T-helper 17 cell (primary cell): Measurements from ENCODE around the gene TANGO2. TPM values are rescaled to one million over a fixed set of nuclear protein-coding genes. Genes with fewer than 3 reads are reported as not detected.

Source experiments
- ATAC-seq: fragments of 150-1000 bp; cut with Tn5 transposase; 2 replicates; pipeline ENCODE4 v1.10.0; 2021; ENCODE audit warnings: mild to moderate bottlenecking, moderate library complexity
- DNase-seq, 3 donors: peaks; one replicate each; pipeline versions ENCODE4 v3.0.0 to v3.0.0-alpha.2; 2020 to 2021
- H3K9me3 ChIP-seq: one replicate; pipeline ENCODE4 v1.7.0; 2013; ENCODE audit warnings: low read length, mild to moderate bottlenecking; ENCODE audit not compliant: control insufficient read depth, poor library complexity, severe bottlenecking
- H3K27ac Mint-ChIP-seq: one replicate; pipeline ENCODE4 v1.8.0; 2022; ENCODE audit warnings: mild to moderate bottlenecking, moderate library complexity, mixed read lengths
- H3K27me3 Mint-ChIP-seq: one replicate; pipeline ENCODE4 v1.8.0; 2022; ENCODE audit warnings: mixed read lengths
- H3K36me3 Mint-ChIP-seq: one replicate; pipeline ENCODE4 v1.8.0; 2022; ENCODE audit warnings: low read depth, mixed read lengths
- H3K4me1 Mint-ChIP-seq: one replicate; pipeline ENCODE4 v1.8.0; 2022; ENCODE audit warnings: mild to moderate bottlenecking, mixed read lengths
- H3K4me3 Mint-ChIP-seq: one replicate; pipeline ENCODE4 v1.8.0; 2022; ENCODE audit warnings: mild to moderate bottlenecking, moderate library complexity, mixed read lengths
- total RNA-seq, 4 donors: library from RNA in 2 of 4; stranded (reverse) in 2 of 4; gene quantifications; one replicate each; pipeline ENCODE4 v1.2.3 and lab custom pipeline; 2022 to 2026

The TANGO2 gene
- total RNA-seq, 2 donors from 2014 or later, result 31.7 to 44.3 TPM

DNA sequence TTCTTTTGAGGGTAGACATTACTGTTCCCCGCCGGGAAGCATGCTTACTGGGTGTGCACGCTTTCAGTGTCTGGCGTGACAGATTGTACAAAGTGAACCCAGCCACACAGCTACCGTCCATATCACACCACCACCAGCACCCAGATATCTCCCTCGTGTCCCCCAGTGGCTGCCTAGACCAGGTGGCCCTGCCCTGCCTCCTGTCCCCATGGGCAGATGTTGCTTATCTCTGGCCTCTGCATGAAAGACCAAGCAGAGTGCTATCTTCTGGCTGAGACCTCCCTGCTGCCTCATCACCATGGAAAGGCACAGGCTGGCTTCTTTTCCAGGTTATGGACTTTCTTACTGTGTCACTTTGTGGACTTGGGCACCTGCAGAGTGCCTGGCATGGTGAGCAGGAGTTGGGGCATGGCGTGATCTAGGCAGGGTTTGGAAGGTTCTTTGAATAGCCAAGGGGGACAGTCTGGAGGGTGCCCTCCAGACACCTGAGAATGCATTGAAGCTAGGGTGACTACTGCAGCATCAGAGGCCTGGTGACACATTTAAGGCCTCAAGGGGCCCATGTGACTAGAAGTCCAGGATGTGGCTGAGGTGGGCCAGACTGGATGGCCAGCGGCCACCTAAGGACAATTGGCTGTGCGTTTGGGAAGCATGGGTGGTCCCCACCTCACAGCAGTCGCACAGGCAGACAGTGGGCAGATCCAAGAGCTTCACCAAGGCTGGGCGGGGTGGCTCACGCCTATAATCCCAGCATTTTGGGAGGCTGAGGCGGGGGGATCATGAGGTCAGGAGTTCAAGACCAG lies 4.7 kb downstream of the TANGO2 start:
- no peaks in the 10 kb centered on the region for H3K36me3 Mint-ChIP-seq
- peaks cover 31% of the 10 kb centered on the region for H3K4me1 Mint-ChIP-seq
- ATAC-seq (no peak), DNase-seq (no peak)
- H3K27ac Mint-ChIP-seq, result no peak overlapping the region
- no peak overlapping the region for H3K4me3 Mint-ChIP-seq
- no peaks in the 10 kb centered on the region for H3K9me3 ChIP-seq
- H3K27me3 Mint-ChIP-seq, result no peaks in the 10 kb centered on the region

DNA sequence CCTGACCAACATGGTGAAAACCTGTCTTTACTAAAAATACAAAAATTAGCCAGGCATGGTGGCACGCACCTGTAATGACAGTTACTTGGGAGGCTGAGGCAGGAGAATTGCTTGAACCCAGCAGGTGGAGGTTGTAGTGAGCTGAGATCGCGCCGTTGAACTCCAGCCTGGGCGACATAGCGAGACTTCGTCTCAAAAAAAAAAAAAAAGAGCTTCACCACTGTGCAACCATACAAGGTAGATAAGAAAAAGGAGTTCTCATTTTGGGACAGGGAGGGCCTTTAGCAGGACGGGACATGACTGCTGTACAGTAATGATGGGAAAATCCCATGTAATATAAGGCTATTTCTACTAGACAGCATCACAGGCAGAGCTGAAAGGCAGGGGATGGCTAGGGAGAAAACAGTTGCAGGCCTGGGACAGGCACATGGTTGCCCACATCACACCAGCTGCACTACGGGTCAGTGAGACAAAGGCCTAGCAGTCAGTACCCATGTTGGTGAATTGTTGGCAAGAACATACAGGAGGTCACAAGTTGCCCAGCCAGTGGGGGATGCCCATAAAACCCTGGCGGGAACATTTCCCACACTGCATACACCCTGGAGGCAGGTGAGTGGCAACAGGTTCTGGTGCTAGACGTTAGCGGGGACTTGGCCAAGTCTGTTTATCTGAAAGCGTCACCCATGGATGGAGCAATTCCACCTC lies 5.4 kb downstream of the TANGO2 start:
- Mint-ChIP-seq H3K4me1 (peaks cover 31% of the 10 kb centered on the region), H3K27me3 (no peaks in the 10 kb centered on the region), H3K27ac (peak overlapping the region; percentile 78), H3K4me3 (no peak overlapping the region), H3K36me3 (no peaks in the 10 kb centered on the region)
- H3K9me3 ChIP-seq, result no peaks in the 10 kb centered on the region
- no peak for DNase-seq
- no peak for ATAC-seq

DNA sequence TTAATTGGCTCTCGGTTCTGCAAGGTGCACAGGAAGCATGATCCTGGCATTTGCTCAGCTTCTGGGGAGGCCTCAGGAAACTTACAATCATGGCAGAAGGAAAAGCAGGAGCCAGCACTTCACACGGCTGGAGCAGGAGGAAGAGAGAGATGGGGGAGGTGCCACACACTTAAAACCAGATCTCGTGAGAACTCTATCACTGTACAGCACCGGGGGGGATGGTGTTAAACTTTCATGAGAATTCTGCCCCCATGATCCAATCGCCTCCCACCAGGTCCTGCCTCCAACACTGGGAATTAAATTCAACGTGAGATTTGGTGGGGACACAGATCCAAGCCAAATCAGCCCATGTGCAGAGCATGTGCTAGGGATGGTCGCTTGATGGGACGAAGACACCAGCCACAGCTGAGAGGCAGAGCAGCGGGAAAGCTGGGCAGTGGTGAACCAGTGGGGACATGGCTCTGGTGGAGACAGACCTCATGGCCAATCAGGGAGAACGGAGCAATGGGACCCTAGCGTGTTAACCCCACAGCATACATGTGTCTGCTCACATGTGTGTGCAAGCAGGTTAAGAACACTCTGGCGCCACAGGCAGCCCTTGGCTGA lies 6.2 kb downstream of the TANGO2 start:
- no peak for DNase-seq
- H3K9me3 ChIP-seq, result no peaks in the 10 kb centered on the region
- no peak for ATAC-seq
- no peaks in the 10 kb centered on the region for H3K36me3 Mint-ChIP-seq
- H3K4me1 Mint-ChIP-seq, result peaks cover 33% of the 10 kb centered on the region
- peak overlapping the region; percentile 78 for H3K27ac Mint-ChIP-seq
- no peaks in the 10 kb centered on the region for H3K27me3 Mint-ChIP-seq
- no peak overlapping the region for H3K4me3 Mint-ChIP-seq

DNA sequence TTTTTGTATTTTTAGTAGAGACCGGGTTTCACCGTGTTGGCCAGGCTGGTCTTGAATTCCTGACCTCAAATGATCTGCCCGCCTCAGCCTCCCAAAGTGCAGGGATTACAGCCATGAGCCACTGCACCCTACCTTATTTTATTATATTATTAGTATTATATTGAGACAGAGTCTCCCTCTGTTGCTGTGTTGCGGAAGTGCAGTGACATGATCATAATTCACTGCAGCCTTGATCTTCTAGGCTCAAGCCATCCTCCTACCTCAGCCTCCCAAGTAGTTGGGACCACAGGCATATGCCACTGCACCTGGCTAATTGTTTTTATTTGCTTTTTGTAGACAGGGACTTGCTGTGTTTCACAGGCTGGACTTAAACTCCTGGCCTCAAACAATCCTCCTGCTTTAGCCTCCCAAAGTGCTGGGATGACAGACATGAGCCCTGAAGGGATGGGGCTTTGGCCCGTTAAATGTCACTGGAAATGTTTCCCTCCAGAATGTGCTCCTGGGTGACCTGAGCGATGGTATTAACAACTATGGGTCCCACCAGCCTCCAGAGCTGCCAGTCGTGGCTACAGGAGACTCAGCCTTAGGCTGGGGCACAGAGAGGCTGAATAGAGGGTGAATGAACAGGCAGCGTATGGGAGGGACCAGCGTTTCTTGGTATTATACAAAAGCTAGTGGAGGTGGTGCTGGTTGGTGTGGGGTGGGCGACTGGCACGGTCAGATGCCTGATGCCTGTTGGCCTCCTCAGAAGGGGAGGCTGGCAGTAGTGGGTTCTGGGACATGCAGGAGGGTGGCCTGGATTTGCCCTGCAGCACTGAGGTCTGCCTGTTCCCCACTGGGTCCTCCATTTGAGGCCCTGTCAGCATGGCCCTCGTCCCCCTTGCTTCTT lies 7.3 kb downstream of the TANGO2 start:
- ATAC-seq, result no peak
- no peak overlapping the region for H3K27ac Mint-ChIP-seq
- no peak for DNase-seq
- no peaks in the 10 kb centered on the region for H3K36me3 Mint-ChIP-seq
- H3K4me3 Mint-ChIP-seq, result no peak overlapping the region
- no peaks in the 10 kb centered on the region for H3K27me3 Mint-ChIP-seq
- no peaks in the 10 kb centered on the region for H3K9me3 ChIP-seq
- H3K4me1 Mint-ChIP-seq, result peaks cover 33% of the 10 kb centered on the region

DNA sequence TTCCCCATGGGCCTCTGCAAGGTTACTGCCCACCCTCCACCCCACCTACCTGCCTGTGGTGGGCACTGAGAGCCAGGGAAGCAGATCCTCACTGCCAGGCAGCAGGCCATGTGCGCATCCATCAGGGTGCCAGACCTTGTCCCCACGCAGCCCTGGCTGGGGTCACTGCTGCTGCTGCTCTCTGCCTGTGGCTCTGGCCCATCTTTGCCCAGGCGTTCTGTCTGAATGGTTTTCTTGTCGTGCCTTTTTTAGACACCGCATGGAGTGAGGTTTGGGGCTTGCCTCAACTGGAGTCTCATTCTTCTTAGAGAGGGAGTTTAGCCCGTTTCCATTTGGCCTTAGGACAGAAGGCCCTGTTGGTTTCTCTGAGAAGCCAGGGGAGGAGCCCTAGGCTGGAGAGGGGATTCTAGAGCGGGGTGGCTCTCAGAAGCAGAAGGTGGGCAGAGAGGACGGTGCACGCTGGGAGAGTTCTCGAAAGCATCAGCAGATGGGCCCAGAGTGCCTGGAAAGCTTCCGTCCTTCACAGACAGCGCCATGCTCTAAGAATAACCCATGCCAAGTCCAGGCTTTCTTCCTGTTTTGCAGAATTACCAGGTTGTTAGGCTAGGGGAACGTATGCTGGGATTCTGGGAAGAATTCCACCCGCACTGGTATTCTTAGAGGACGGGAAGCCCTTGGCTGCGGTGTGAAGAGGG lies 8.1 kb downstream of the TANGO2 start:
- DNase-seq (no peak), ATAC-seq (no peak)
- H3K9me3 ChIP-seq, result no peaks in the 10 kb centered on the region
- Mint-ChIP-seq H3K27ac (no peak overlapping the region), H3K27me3 (no peaks in the 10 kb centered on the region), H3K36me3 (no peaks in the 10 kb centered on the region), H3K4me1 (peaks cover 31% of the 10 kb centered on the region), H3K4me3 (no peak overlapping the region)

DNA sequence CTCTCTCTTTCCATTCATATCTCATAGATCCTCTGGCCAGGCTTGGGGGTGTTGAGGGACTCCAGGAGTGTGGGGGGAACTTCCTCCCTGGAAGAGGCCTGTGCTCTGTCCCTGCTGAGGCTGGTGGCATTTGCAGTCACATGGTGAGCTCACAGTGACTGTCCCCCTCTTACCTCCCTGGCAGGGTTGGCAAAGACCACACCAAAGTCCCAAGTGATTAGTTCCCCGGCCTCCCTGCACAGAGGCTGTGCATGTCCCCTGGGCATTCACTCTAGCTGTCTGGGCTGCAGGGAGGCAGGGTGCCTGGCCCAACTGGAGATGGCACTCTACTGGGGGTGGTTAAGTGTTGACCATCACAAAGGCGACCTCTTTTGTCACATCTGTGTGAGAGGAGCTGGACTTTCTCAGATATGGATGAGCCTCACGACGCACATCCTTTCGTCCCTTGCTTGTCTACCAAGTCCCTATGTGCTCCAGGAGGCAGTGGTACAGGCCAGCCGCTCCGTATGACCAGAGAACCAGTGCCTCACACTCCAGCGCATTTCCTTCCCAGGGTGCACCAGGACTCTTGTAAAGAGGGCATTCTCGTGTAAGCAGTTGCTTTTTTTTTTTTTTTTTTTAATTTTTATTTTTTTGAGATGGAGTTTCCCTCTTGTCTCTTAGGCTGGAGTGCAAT lies 8.8 kb downstream of the TANGO2 start:
- ATAC-seq (no peak), DNase-seq (no peak)
- no peaks in the 10 kb centered on the region for H3K27me3 Mint-ChIP-seq
- H3K36me3 Mint-ChIP-seq, result no peaks in the 10 kb centered on the region
- H3K4me3 Mint-ChIP-seq, result no peak overlapping the region
- H3K9me3 ChIP-seq, result no peaks in the 10 kb centered on the region
- H3K4me1 Mint-ChIP-seq, result peaks cover 30% of the 10 kb centered on the region
- no peak overlapping the region for H3K27ac Mint-ChIP-seq

DNA sequence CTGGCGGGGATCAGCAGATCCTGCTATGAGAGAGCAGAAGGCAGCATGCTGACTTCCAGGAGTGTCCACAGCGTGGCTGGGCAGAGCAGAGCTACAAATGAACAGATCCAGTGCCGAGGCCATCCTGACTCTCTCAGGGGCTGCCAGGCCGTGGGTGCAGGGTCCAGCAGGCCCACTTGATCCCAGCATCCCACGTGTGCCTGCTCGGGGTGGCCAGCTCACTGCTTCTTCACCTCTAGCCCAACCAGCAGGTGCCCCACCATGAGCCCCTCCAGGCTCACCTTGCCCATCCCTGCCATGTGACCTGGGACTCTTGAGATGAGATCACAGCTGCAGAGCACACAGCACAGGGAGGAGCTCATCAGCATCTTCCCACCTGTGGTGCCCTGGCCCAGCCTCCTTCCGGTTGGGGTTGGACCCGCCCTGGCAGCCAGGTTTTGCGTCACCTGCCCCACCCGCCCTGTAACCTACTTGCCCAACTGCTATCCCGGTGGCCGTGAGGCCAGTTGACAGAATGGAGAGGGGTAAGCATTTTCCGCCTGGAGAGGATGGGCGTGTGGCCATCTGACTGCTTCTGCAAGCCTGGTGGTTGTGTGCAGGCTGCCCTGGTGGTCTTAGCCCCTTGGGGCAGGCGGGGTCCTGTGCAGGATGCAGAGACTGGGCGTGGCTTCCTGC lies 11.0 kb downstream of the TANGO2 start:
- H3K27me3 Mint-ChIP-seq, result no peaks in the 10 kb centered on the region
- peaks cover 31% of the 10 kb centered on the region for H3K4me1 Mint-ChIP-seq
- H3K36me3 Mint-ChIP-seq, result peaks cover 2% of the 10 kb centered on the region
- ATAC-seq (peak; percentile 99), DNase-seq (peak; percentile 43 to 56 (median 52))
- no peaks in the 10 kb centered on the region for H3K9me3 ChIP-seq
- peak overlapping the region; percentile 71 for H3K27ac Mint-ChIP-seq
- peak overlapping the region; percentile 76 for H3K4me3 Mint-ChIP-seq

DNA sequence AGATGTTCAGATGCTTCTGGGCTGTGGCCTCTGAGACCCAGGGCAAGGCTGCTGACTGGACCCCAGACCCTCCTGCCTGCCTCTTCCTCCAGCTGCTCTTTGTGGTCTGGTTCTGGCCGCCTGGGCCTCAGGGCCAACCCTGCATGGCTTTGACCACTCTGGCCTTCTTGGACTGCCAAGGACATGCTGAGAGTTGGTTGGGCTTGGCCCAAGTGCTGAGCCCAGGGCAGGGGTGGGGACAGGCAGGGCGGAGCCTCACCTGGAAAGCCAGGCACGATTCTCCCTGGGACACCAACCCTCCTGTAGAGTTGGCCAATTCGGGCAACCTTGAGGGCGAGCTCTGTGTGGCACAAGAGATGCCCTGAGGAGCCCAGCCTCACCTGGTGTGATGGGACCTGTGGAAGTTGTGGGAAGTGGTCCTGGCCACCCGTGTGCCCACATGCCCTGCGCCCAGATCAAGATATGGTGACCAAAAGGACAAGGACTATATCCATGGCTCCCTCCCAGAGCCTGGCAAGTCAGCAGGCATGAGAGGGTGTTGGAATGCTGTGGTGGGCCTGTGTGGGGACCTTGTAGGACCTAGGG lies 11.6 kb downstream of the TANGO2 start:
- no peaks in the 10 kb centered on the region for H3K9me3 ChIP-seq
- peak overlapping the region; percentile 71 for H3K27ac Mint-ChIP-seq
- peaks cover 2% of the 10 kb centered on the region for H3K36me3 Mint-ChIP-seq
- H3K4me1 Mint-ChIP-seq, result peaks cover 30% of the 10 kb centered on the region
- DNase-seq, result no peak
- H3K4me3 Mint-ChIP-seq, result peak overlapping the region; percentile 76
- H3K27me3 Mint-ChIP-seq, result no peaks in the 10 kb centered on the region
- ATAC-seq, result no peak

DNA sequence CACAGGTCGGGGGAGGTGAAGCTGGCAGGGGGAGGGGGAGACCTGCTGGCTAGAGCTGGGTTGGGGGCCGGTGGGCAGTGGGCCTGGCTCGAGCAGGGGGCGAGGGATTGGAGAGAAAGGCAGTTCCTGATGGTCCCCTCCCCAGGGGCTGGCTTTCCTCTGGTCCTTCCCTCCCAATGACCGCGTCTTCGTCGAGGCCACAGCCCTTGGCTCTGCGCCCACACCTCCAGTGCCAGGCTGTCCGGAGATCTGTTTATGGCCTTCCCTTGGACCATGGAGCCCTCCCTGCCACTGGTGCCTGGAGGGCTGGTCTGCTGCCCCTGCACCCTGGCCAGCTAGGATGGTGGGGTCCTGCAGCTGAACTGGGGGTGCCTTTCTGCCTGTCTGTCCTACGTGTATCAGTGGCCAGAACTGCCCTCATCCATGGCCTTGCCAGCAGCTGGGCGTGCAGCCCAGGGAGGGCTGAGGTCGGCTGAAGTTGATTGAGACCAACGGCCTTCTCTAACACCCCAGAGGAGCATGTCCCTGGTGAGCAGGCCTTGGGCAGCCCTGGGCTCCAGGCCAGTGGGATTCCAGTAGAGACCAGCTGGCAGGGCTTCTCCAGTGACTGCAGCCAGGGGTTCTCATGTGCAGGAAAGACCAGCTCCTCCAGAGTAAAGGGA lies 12.3 kb downstream of the TANGO2 start:
- no peak overlapping the region for H3K4me3 Mint-ChIP-seq
- H3K4me1 Mint-ChIP-seq, result peaks cover 30% of the 10 kb centered on the region
- no peaks in the 10 kb centered on the region for H3K9me3 ChIP-seq
- H3K36me3 Mint-ChIP-seq, result peaks cover 2% of the 10 kb centered on the region
- peak overlapping the region; percentile 71 for H3K27ac Mint-ChIP-seq
- ATAC-seq (no peak), DNase-seq (no peak)
- no peaks in the 10 kb centered on the region for H3K27me3 Mint-ChIP-seq

DNA sequence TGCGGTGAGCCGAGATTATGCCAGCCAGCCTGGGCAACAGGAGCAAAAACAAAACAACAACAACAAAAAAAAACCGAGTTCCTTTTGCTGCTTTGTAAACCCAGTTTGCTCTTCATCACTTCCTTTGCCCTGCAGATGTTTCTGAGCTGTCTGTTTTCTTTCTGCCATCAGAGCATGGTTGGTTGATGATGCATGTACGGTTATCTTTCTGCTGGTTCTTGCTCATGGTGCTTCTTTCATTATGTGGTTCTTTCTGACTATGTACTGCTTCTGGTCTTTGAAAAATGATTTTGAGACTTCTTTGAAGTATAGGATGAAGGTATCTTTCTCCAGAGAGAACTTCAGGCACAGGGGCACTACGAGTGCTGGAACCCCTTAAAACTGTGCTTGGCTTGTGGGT lies 13.2 kb downstream of the TANGO2 start:
- H3K9me3 ChIP-seq, result no peaks in the 10 kb centered on the region
- Mint-ChIP-seq H3K27me3 (no peaks in the 10 kb centered on the region), H3K4me3 (no peak overlapping the region), H3K4me1 (peaks cover 28% of the 10 kb centered on the region), H3K27ac (peak overlapping the region; percentile 75), H3K36me3 (peaks cover 2% of the 10 kb centered on the region)
- DNase-seq (no peak), ATAC-seq (no peak)
